ENCODE data around the gene NADK.
A peak's percentile ranks its signal among the peaks of the same experiment; 100 is the strongest.
"Not testable (repeated sequence)": the region's sequence is repeated elsewhere in the genome, so short reads cannot be mapped to it uniquely, and the experiment has no call there.

Gene NADK

GRCh38 chr1:1761504-1762376 lies 16.5 kb downstream of the NADK start:
- no peak for DNase-seq

DNA sequence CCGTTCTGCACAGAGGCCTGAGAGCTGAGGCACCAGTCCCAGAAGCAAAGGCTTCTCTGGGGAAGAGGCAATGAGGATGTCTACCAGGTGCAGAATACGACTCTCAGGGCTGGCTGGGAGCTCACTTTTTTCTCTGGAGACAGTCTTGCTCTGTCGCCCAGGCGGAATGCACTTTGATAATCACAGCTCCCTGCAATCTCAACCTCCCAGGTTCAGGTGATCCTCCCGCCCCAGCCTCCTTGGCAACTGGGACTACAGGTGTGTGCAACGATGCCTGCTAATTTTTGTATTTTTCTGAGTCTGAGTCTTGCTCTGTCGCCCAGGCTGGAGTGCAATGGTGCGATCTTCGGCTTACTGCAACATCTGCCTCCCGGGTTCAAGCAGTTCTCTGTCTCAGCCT lies 17.6 kb downstream of the NADK start:
- no peak for DNase-seq

DNA sequence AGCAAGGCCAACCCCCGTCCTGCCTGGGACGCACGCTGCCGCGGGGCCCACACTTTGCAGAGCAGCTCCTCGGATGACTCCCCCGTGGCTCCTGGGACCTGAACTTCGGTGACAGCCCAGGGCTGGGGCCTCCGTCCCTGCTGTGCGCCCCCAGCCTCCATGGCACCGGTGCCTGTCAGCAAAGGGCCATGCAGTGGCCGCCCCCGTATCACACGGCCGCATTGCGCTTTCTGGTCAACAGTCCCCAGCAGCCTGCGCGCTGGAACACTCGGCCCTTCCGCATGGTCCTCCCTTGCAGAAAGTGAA lies 18.0 kb downstream of the NADK start:
- no peak for DNase-seq

DNA sequence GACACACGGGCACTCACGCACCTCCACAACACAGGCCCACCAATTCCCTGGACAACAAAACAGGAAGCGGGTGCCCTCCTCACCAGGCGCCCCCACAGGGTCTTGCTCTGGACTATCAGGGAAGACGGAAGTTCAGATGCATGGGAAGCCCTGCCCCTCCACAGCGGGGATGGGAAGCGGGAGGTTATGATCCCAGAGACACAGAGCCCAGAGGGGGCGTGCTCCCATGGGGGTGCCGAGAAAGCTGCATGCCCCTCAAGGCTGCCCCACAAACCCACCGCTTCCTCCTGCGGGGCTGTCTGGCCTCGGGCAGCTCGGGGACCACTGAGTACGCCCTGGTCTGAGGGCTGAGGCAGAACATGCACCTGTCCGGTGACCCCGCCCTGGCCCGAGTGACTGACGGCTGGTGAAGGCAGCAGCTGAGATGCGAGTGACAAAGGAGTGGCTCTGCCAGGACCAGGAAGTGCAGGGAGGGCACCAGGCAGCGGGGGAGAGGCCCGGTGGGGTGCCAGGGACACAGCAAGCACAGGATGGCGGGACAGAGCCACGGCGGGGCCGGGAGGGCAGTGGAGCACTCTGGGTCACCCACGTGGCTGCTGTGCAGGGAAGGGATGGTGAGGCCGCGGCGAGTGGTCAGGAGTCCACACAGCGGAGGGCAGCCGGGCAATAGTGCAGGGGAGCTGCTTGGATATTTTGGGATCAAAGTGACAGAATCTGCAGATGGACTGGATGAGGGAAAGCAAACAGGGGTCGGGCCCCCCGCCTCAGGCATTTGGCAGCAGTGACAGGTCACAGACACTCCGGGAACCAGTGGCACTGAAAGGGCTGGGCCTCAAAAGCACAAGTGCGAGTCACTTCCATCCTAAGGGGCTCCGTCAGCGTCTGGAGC lies 18.6 kb downstream of the NADK start:
- DNase-seq: no peak

GRCh38 chr1:1758692-1759455 lies 19.4 kb downstream of the NADK start:
- DNase-seq: no peak

- no peak for DNase-seq
Measured at GRCh38 chr1:1758059-1758621, 20.1 kb downstream of the NADK start.

DNA sequence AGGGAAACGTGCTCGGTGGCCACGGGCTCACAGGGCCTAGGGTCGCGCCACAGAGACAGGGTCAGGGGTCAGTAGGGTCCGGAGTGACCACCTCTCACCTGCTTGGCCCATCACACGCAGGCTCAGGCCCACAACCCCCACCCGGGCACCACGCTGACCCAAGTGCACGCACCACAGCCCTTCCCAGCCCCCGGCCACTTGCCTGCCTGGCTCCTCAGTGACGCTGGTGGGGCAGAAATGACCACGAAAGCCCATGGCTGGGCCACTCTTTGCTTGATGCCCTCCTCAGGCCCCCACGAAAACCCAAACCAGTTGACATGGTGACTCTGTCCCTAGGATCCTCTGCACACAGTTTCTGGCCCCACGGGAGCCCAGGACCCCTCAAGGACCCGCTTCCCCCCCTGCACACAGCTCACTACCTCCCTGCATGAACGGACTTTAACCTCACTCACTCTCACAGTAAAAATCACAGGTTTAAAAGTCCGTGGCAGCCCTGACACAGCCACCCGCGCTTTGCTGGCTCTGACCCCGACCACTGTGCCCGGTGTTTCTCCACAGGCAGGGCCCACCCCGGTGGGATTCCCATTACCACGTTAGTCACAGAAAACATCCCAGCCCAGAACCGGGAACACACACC lies 20.7 kb downstream of the NADK start:
- DNase-seq: no peak

- DNase-seq: no peak
Measured at GRCh38 chr1:1756661-1757421, 21.4 kb downstream of the NADK start.

GRCh38 chr1:1755852-1756251 lies 22.4 kb downstream of the NADK start:
- DNase-seq: no peak

DNA sequence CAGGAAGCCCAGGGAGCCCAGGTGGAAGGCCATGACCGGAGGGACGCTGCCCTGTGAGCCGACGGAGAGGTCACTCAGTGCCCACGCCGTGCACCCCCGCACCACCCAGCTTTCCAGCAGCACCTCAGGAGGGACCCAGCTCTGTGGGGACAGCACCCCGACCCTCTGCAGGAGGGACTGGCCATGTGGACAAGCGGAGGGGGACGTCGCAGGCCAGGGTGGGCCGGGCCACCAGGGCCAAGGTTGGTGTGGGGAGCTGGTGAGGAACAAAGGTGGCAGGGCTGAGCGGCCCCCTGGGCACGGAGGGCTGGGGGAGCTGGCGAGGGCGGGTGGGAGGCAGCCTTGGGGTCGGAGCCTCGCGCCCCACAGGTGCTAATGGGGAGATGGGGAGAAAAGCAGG lies 22.8 kb downstream of the NADK start:
- no peak for DNase-seq

DNA sequence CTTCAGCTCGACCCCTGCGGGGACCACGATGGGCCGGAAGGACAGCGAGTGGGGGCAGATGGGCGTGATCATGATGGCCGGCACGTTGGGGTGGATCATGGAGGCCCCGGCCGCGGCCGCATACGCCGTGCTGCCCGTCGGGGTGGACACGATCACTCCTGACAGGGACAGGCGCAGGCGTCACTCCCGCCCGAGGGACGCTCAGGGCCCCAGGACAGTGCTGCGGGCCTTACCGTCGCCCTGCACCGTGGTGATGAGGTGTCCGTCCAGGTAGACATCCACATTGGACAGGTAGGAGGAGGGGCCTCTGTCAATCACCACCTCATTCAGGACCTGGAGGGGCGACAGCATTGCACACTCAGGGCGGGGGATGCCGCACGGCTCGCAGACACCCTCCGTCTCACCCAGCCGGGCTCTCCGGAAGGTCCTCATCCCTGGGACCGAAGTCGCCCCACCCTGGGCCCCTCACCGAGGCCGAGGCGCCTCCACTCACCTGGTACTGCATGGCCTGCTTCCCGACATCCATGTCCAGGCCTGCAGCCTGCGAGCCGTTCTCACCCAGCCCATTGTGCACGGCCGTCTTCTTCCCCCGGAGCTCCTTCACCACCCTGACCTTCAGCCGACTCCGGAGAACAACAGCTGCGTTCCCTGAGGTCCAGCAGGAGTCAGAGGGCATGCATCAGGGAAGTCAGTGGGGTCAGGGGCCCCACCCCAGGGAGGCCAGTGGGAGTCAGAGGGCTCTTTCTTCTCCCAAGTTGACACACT lies 24.0 kb downstream of the NADK start:
- DNase-seq: no peak

- DNase-seq: no peak
Measured at GRCh38 chr1:1753607-1754005, 24.7 kb downstream of the NADK start.

DNA sequence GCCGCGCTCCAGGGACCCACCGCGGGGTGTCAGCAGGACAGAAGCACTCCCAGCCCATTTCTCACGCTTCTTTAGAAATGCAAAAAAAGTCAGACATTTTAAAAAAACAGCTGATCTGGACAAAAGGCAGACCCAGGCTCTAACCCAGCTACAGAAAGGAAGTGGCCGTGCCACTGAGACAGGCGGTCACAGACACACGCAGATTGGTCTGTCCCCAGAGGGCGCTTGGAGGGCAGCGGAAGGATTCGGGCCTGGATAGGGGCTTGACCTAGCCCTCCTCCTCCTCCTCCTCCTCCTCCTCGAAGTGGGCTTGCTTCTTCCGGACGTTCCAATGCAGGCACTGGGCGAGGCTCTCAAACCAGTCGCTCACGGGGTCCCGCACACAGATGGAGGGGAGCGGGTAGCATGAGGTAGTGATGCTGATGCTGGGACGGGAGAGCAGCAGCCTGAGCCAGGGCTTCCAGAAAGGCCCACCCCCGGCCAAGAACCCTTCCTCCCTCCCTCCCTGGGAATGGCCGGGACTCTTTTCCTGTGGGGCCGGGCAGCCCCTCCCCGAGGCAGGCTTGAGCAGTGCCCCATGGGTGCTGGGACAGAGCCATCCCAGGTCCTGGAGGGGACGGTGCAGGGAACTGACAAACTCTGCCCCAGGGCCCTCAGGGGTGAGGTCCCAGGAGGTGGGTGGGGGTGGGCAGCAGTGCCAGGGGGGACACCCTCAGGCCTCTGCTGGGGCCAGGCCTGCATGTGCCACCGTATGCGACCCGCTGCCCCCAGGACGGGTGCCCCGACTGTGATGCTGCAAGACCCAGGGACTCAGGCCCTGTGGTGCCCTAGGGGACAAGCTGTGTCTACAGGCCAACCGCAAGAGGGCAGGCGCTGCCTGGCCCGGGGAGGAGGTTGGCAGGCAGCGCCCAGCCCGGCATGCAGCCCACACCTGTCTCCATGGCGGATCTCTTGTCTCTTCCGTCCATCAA lies 25.3 kb downstream of the NADK start:
- no peak for DNase-seq

GRCh38 chr1:1752190-1752589 lies 26.1 kb downstream of the NADK start:
- DNase-seq: no peak

GRCh38 chr1:1749941-1750340 lies 28.3 kb downstream of the NADK start:
- DNase-seq: not testable (repeated sequence)

GRCh38 chr1:1748686-1749321 lies 29.5 kb downstream of the NADK start:
- DNase-seq: no peak

- not testable (repeated sequence) for DNase-seq
Measured at GRCh38 chr1:1746566-1746909, 31.7 kb downstream of the NADK start.

DNA sequence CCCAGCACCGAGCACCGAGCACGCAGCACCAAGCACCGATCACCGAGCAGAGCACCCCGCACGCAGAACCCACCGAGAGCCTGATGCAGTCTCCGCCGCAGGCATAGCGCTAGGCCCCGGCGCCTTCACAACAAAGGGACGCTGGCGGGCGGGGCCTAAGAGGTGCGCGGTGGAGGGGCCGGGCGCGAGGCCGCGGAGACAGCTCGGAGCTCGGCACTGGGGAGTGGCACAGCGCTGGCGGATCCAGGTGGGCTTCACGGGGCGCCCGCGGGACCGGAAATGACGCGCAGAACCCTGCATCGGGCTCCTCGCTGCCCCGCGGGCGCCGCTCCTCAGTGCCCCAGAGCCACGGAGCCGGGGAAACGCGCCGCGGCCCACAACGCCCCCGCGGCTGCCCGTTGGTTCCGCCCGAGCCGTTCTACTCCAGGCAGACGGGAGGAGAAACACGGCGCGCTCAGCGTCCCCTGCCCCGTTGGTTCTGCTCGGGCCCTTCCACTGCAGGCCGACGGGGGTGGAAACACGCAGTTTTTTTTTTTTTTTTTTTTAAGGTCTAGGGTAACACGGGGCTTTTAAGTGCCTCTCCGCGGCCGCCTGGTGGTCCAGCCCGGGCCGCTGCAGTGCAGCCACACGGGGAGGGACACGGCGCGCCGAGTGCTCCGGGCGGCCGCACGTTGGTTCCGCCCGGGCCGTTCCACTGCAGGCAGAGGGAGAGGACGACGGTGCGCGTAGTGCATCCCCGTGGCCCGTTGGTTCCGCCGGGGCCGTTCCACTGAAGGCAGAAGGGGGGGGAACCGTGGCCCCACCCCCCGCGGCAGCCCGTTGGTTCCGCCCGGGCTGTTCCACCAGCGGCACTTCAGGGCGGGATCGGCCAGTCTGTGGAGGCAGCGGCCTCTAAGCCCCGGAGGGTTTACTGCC lies 32.4 kb downstream of the NADK start:
- DNase-seq: peak; percentile 45

All from NCI-H1436 (cell line).